NOMO-1 treated with dmso at 0.1 percent for 144 hours (cell line): Measurements from ENCODE around the gene ENPP1.
A peak's percentile ranks its signal among the peaks of the same experiment; 100 is the strongest.

Source experiments
- DNase-seq: peaks from one replicate; lab custom pipeline; 2025; ENCODE audit not compliant: unreplicated experiment; lab: John Stamatoyannopoulos, UW

The ENPP1 gene

DNA sequence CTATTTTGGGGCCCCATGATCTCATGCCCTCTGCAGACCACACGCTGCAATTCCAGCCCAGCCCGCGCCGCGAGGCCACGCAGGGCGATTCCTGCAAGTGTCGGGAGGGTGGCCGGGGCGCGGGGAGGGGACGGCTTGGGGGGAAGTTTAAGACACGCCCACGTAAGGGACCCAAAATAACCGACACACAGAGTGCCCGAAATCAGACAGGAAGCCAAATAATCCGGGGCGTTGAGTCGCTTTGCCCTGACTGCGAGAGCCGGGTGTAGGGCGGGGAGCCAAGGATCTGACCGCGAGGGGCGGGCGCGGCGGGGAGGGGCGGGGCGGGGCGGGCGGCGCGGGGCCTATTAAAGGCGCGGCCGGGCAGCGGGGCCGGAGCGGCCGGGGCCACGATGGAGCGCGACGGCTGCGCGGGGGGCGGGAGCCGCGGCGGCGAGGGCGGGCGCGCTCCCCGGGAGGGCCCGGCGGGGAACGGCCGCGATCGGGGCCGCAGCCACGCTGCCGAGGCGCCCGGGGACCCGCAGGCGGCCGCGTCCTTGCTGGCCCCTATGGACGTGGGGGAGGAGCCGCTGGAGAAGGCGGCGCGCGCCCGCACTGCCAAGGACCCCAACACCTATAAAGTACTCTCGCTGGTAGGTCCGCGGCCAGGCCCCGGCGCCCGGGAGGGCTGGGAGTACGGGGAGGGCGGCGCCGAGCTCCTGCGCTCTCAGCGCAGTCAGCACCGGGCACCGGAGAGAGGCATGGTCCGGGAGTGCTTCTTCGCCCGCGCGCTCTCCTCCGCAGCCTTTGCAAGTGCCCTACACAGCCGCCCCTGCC lies at the start of gene ENPP1:
TSS of gene ENPP1 (plus strand) at position 377 of the 816 bp plus-strand sequence. CDS start at position 393, 16 bp downstream.
- DNase-seq: peak; percentile 11

DNA sequence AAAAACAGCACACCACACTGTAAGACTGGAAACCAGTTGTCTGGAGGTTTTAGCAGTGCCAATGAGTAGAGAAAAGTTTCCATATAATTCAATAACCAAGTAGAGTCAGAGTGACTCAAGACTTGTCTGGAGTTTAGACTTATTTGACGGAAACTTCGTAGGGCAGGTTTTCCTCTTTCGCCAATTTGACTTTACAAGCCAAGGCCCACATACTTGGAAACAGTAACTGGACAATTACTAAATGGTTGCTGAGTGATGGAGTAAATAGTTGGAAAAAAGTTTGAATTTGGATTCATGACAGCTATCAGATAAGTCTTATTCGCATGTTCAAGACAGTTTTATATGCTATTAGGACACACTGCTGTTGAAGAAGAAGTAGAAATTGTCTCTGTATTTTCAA lies 48.9 kb upstream of the ENPP1 start:
- no peak for DNase-seq

DNA sequence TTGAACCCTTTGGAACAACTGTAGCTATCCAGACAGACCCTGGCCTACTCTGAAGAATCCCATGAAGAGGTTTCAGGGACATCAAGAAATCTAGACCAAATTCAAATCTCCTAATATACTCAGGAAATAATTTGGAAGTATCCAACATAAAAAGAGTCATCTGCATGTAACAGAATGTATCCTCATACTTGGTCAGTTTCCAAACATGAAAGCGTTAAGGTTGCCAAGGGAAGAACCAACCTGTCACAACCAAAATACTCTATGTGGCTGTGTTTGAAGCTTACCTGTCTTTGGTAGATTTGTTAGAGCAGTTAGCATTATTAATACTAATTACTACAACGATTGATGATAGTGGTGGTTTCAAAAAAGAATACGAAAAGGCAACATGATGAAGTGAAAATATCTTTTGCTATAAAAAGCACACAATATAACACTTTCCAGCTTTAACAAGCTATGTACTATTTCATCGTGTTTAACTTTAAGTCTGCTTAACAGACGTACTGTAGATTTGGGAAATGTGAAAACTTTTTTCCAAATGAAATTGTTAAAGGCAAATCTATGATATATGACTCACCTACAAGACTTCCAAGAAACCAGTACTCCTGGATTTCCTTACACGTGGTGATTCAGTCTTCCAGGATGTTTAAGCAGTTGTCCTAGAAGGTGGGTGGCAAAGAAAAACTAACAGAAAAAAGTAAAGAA lies 46.6 kb upstream of the ENPP1 start:
- DNase-seq: no peak

DNA sequence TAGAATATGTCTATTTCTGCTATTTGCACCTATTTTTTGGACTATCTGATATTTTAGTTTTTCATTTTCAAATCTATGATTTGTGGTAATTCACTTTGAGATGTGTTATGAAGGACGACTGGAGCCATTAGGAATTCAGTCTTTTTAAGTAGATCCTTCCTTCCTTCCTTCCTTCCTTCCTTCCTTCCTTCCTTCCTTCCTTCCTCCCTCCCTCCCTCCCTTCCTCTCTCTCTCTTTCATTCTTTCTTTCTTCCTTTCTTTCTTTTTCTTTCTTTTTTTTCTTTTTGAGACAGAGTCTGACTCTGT lies 46.1 kb upstream of the ENPP1 start:
- DNase-seq: no peak

DNA sequence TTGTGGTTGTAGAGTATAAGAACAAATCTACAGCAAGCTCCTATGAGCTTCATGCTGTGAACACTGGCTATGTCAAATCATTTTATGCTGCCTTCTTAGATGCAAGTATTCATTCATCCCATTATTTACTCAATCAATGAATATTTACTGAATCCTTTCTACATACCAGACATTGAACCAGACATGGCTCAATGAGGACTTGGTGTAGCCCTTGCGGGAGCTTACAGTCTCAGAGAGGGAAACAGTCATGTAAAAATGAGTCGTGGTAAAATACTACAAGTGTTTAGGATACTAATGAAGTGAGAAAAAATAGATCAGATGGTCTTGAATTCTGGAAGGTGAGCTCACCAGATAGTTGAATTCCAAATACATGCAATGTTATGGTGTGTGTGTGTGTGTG lies 44.8 kb upstream of the ENPP1 start:
- DNase-seq: no peak

DNA sequence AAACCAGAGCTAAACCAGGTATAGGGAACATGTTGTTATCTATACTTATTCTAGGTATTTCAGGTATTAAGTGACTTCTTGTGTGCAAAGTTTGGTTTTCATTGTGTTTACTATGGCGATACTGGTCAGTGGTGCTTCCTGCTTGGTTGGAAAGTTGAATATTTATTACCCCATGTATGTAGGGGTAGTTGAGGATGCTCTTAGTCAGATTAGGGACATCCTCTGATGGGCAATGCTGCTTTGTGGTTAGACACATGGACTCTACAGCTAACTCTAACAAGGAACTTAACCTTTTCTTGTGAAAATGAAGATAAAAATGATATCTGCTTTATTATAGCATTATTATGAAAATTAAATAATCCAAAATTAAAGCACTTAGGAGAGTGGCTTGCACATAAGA lies 44.1 kb upstream of the ENPP1 start:
- DNase-seq: no peak

DNA sequence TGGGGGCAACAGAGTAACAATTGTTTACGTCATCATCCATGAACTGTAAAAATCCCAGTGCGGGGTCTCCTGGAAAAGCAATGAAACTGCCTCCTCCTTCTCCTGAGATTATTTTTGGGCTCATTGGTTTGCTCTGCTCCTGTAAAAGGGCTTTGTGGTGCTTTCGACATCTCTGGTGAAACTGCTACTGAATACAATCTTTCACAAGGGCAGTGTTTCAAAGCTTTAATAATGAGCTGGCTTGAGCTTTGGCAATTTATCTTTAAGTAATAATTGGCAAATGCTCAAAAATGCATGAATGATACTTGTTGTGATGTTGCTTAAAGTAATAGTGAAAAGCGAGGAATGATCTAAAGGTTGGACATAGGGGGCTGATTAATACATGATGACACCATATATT lies 43.5 kb upstream of the ENPP1 start:
- DNase-seq: no peak

DNA sequence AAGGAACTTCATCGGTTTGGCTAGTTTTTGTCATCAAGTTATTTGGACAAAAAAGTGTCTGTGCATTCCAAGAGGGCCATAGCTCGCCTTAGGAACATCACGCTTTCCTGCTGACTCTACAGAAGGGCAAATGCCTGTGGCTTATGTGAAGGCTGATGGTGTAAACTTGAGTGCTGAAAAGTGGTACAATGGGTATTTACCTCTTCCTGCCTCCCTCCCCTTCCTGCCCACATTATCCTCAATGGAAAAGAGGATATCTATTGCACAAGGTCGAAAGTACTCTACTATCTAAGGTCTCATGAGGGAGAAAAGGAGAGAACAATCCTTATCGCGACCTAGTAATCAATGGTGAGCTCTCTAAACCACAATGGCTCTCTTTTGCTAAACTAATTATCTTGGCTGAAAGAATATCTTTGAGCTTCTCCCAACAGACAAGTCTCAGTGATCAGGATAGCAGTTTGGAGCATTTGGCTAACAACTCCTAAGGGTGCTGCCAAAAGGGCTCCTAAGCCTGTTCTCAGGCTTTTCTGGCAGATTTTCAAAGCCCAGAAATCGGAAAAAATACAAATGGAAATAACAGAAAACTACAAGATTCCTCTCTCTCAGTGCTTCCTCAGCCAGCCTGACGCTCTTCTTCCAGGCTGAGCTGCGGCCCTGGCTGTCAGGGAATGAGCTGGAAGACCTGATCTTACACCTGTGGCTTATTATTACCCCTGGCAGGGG lies 42.6 kb upstream of the ENPP1 start:
- no peak for DNase-seq

DNA sequence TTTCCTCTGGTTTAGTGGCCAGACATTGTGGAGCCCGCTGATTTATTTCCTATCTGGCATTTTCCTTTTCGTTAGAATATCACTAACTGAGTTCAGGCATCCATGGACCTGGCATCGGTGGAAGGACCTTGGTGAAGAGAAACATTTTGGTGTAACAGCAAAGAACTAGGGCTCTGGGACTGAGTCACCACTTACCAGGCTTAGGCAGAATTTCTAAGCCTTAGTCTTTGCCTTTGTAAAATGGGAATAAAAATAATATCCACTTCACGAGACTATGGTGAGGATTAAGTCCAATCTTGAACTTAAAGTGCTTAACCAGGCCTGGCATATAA lies 42.0 kb upstream of the ENPP1 start:
- no peak for DNase-seq

DNA sequence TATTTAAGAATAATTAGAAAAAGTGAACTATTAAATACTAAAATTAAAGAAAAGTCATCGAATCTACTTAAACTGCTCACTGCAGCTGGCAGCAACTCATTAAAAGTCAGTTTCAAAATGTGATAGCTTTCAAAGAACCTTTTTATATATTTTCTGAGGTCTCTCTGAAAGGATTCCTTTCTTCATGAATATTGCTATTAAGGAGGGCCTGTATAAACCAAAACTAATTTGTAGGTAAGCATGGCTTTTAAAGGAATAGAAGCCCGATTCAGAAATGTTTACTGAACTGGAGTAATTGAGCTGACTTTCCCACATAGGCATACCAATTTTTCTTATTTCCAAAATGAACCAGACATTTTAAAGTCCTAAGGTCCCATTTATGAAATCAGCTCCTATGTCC lies 41.2 kb upstream of the ENPP1 start:
- no peak for DNase-seq

DNA sequence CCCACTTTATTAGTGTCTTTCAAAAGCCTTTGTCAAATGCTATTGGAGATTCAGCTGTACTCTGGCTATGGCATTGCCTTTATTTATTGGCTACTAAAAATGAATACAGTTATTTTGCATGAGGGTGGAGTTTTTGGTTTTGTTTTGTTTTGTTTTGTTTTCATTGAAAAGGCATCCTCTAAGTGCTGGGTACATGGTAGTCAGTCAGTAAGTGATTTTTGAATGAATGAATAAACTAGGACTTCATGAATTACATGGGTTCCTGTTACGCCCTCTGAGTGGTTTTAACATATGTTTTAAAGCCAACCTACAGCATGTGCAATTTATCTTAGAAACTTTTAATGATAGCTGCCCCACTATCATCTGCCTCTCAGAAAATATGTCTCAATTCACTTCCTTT lies 38.9 kb upstream of the ENPP1 start:
- no peak for DNase-seq

DNA sequence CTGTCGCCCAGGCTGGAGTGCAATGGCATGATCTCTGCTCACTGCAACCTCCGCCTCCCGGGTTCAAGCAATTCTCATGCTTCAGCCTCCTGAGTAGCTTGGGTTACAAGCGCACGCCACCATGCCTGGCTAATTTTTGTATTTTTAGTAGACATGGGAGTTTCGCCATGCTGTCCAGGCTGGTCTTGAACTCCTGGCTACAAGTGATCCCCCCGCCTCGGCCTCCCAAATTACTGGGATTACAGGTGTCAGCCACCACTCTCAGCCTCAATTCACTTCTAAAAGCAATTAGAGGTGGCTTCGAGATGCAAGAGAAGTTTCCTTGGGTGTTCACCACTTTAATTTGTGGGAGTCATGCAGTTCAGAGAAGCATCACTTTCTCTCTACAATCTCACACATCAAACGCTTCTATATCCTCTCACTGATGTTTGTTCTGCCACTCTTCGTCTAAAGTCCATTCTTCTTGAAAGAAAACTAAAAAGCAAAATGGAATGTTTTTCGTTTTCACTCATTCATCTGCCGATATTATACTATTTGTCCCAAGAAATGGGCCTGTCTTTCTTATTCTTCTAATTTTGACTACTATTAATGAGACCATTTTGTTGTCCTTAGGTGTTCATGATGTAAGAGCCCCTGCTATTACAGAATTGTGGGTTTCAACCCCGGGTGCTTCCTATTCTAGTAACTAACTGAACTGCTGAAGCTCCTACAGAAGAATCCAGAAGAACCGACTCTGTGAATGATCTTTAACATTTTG lies 38.3 kb upstream of the ENPP1 start:
- no peak for DNase-seq

DNA sequence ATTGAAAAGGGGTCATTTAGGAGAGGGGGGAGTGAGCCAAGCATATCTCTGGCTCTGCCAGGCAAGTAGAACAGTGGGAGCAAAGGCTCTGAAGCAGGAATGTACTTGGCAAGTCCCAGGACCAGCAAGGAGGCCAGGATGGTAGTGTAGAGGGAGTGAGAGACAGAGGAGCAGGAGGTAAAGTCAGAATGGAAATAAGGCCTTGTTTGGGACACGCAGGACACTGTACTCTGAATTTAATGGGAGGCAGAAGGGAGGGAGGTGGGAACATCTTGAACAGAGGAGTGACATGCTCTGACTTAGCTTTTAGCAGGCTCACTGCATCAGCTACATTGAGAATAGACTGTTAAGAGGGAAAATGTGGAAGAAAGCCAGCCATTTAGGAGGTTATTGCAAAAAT lies 37.0 kb upstream of the ENPP1 start:
- DNase-seq: no peak

DNA sequence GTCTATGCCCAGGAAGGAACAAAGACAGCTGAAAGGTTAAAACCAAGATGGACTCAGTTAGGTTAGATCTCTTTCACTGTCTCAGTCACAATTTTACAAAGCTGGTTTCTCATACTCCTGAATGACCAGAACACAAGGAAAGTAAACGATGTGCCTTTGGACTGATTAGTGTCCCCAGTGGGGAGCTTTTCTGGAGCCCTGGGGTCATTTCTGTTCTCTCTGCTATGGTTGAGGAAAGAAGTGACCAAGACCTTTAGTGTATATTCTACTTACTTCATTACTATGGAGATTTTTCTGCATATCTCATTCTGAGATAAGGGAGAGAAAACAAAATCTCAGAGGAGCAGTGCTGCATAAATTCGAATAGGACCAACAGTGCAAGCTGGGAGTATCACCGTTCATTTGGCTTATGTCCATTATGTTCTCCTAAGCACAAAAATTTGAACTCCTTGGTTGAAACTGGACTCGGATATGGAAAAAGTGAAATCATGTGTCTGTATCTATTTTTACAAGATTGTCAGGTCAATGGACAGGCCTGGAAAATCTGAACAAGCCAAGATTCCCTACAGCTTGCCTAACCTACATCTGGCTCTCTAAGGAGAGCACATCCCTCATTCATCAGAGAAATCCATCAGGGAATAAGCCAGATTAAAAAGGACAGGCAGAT lies 34.4 kb upstream of the ENPP1 start:
- no peak for DNase-seq

DNA sequence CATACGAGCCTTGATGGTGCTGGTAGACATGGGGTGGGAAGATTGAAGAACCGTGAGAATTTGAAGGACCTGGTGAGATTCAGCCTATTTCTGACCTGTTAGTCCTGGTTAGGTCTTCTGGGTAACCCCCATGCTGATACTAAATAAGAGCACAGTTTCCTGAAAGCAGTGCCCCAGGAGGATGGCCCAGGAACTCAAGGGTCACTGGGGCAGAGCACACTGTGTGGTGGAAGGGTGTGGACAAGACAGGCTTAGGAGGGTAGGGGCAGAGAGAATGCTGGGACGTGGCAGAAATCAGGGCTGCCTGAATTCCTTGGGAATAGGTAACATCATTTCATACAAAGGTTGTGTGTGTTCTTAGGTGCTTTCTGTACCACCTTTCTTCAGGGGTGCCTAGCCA lies 31.9 kb upstream of the ENPP1 start:
- DNase-seq: no peak

DNA sequence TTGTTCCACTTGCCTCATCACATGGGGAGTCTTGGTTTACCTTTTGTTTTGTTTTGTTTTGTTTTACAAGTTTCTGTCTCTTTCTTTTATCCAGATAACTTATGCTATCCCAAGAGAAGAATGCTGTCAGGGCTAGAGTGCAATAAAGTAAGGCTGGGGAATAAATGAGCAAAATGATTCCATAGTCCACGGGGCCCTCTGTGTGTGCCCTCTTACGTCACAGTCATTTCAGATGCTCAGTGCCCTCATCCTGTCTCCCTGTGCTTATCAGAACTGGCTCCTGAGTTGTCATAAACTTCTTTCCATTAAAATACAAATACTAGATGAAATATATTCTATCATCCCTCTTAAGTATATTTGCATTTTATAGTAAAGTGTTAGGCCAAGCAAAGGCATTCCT lies 30.8 kb upstream of the ENPP1 start:
- DNase-seq: no peak

DNA sequence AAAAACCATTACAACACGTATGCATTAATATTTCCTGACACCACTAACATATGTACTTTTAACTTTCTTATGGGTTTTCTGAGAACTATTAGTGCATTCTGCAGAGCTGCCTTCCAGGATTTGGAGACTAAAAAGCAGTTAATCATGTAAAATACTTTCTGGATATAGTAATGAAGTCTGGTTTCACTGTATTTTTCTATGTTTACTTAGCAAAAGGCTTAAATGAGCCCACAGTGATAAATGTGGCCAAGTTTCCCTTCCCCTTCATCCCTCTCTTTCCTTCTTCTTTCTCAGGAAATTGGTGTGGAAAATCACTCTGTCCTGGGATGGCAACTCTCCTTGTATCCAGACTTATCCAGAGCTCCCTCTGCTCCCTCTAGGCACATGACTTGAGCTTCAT lies 29.7 kb upstream of the ENPP1 start:
- no peak for DNase-seq

DNA sequence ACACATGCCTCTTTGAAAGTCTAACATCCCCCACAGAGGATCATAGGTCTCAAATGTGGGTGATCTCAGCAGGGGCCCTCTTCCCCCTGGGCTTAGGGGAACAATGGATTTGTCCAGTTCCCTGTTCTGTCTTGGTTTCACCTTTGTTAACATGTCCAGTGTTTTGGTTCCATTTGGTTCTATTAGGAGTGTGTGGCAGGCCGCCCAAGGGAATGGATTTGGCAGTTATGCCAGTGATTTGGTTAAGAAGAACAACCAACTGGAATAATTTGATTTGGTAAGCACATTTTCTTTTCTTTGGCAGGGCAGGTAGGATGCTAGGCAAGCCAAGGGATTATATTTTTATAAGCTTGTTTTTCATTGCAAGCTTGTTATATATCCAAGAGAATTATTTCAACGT lies 28.5 kb upstream of the ENPP1 start:
- no peak for DNase-seq

DNA sequence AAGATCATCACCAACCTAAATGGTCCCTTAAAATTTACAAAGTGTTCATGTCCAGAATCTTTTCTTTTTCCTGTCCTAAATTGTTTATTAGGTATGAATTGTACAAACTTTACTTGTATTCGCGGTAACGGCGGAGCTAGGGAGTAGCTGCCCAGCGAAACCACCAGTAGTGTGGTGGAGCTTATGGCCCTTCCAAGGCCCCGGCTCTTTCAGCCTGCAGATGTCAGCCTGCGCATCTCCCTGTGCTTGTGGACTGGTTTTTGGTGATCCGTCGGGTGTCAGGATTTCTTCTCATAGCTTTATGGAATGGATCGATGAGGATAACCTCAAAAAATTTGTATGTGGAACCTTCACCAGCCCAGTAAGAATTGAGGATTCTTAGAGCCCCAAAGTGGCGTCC lies 27.2 kb upstream of the ENPP1 start:
- no peak for DNase-seq

DNA sequence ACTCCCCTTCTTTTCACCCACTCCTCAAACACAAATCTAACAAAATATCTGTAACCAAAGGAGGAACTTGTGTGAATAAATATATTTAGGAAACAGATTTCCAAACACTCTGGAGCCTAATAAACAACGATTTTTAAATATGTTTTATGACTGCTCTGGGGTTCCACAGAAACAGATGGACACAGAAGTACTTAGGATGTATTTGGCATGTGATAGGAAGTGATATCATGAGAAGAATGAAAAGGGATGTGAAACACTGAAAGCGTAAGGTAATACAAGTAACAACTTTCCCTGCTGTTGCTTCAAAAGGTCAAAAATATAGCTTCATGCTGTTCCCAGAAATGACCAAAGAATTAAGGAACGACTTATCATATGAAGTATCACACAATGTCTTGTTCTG lies 26.1 kb upstream of the ENPP1 start:
- DNase-seq: no peak

DNA sequence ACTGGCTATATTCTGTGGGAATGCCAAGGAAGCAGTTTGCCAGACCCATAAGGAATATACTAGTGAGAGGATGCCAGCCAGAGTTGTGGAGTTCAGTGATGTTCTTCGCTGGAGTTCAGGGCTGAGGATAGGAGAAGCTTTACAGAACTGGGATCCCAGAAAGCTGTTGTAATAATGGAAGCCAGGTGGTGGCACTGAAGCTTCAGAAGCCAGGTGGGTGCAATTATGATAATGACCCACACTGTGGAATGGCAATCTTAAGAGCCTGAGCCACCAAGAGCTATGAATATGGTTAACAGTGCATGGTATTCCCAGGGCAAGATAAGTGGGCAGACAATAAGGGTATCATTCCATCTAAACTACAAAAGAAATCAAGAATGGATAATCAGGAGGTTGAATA lies 25.1 kb upstream of the ENPP1 start:
- no peak for DNase-seq
